GM12865 (cell line): ENCODE measurements around the gene TOX3.

Experiments
- DNase-seq: peaks from one replicate; pipeline ENCODE4 v3.0.0; 2010; ENCODE audit warnings: low read depth
- H3K4me3 ChIP-seq: 2 replicates; pipeline ENCODE4 v1.5.1; 2011; ENCODE audit warnings: mild to moderate bottlenecking, low read depth, low read length, control low read depth
- CTCF ChIP-seq: IDR thresholded peaks from 2 replicates; pipeline ENCODE4 v1.5.1; 2011; ENCODE audit warnings: low read length, control low read depth, low read depth, inconsistent platforms; ENCODE audit not compliant: insufficient read depth; ENCODE audit errors: missing control alignments

The TOX3 gene

GRCh38 chr16:52555572-52555971 is 8.6 kb upstream of the TOX3 start:
- H3K4me3 ChIP-seq: no peak overlapping the region
- no peak for TF ChIP-seq CTCF
- no peak for DNase-seq

GRCh38 chr16:52554334-52554733 is 7.4 kb upstream of the TOX3 start:
- no peak overlapping the region for H3K4me3 ChIP-seq
- TF ChIP-seq CTCF: no peak
- no peak for DNase-seq

GRCh38 chr16:52553322-52553721 is 6.4 kb upstream of the TOX3 start:
- peak; percentile 5 for TF ChIP-seq CTCF
- DNase-seq: no peak

GRCh38 chr16:52552643-52553042 is 5.7 kb upstream of the TOX3 start:
- H3K4me3 ChIP-seq: no peak overlapping the region
- no peak for DNase-seq
- TF ChIP-seq CTCF: no peak

More at GRCh38 chr16:52553322-52553721, 6.4 kb upstream of the TOX3 start:
- H3K4me3 ChIP-seq: no peak overlapping the region

- TF ChIP-seq CTCF: no peak
- DNase-seq: no peak
Observed at GRCh38 chr16:52549011-52549692, 2.2 kb upstream of the TOX3 start.

GRCh38 chr16:52548261-52549010 is 1.5 kb upstream of the TOX3 start:
- no peak for TF ChIP-seq CTCF
- peak; percentile 7 for DNase-seq
- H3K4me3 ChIP-seq: no peak overlapping the region

More at GRCh38 chr16:52549011-52549692, 2.2 kb upstream of the TOX3 start:
- H3K4me3 ChIP-seq: no peak overlapping the region

GRCh38 chr16:52547834-52548215 is 882 bp upstream of the TOX3 start:
- H3K4me3 ChIP-seq: no peak overlapping the region
- TF ChIP-seq CTCF: no peak
- DNase-seq: no peak
